MM.1S (cell line): ENCODE measurements around the gene TXN2.

ENCODE experiments used
- DNase-seq: peaks from one replicate; pipeline ENCODE4 v3.0.0-alpha.2; 2015
- H2AFZ ChIP-seq: fragments of 300-600 bp; sonication (generic); 2 replicates; pipeline ENCODE4 v1.6.0; 2016; ENCODE audit warnings: antibody characterized with exemption, low read length
- H3F3A ChIP-seq: fragments of 300-600 bp; sonication (generic); 2 replicates; pipeline ENCODE4 v1.6.1; 2016; ENCODE audit warnings: mild to moderate bottlenecking, antibody characterized with exemption, low read length, moderate library complexity, mixed read lengths; ENCODE audit not compliant: insufficient read depth
- H3K27ac ChIP-seq: fragments of 300-600 bp; sonication (generic); 2 replicates; pipeline ENCODE4 v1.5.1; 2016; ENCODE audit warnings: mild to moderate bottlenecking, low read length
- H3K27me3 ChIP-seq: fragments of 300-600 bp; sonication (generic); replicated peaks from 2 replicates; pipeline ENCODE4 v1.6.0; 2016; ENCODE audit warnings: low read length; ENCODE audit not compliant: insufficient read depth
- H3K36me3 ChIP-seq: fragments of 300-600 bp; sonication (generic); replicated peaks from 2 replicates; pipeline ENCODE4 v1.6.1; 2016; ENCODE audit warnings: mild to moderate bottlenecking, low read length, mixed read lengths; ENCODE audit not compliant: insufficient read depth
- H3K4me1 ChIP-seq: fragments of 300-600 bp; sonication (generic); 2 replicates; pipeline ENCODE4 v1.6.1; 2016; ENCODE audit warnings: low read length, mixed read lengths
- H3K4me2 ChIP-seq: fragments of 300-600 bp; sonication (generic); 2 replicates; pipeline ENCODE4 v1.6.0; 2016; ENCODE audit warnings: low read depth, low read length
- H3K4me3 ChIP-seq: fragments of 300-600 bp; sonication (generic); 2 replicates; pipeline ENCODE4 v1.5.1; 2016; ENCODE audit warnings: low read length, mixed read lengths
- H3K79me2 ChIP-seq: fragments of 300-600 bp; sonication (generic); 2 replicates; pipeline ENCODE4 v1.6.1; 2016; ENCODE audit warnings: mixed run types, low read length, mixed read lengths
- H3K9ac ChIP-seq: fragments of 300-600 bp; sonication (generic); 2 replicates; pipeline ENCODE4 v1.6.1; 2016; ENCODE audit warnings: low read length, mixed read lengths
- H3K9me2 ChIP-seq: fragments of 300-600 bp; sonication (generic); replicated peaks from 2 replicates; pipeline ENCODE4 v1.6.1; 2016; ENCODE audit warnings: mild to moderate bottlenecking, low read length, mixed read lengths; ENCODE audit not compliant: insufficient read depth
- H3K9me3 ChIP-seq: fragments of 300-600 bp; sonication (generic); replicated peaks from 2 replicates; pipeline ENCODE4 v1.6.1; 2016; ENCODE audit warnings: mild to moderate bottlenecking, low read length, mixed read lengths; ENCODE audit not compliant: insufficient read depth
- H4K20me1 ChIP-seq: fragments of 300-600 bp; sonication (generic); 2 replicates; pipeline ENCODE4 v1.6.1; 2016; ENCODE audit warnings: mild to moderate bottlenecking, low read length, moderate library complexity, mixed read lengths; ENCODE audit not compliant: insufficient read depth
- EZH2 ChIP-seq: fragments of 300-600 bp; sonication (generic); optimal IDR thresholded peaks from 2 replicates; pipeline ENCODE3; 2017; ENCODE audit warnings: low read depth, mild to moderate bottlenecking, antibody characterized with exemption, low read length, mixed read lengths
- EZH2phosphoT487 ChIP-seq: fragments of 300-600 bp; sonication (generic); IDR thresholded peaks from 2 replicates; pipeline ENCODE4 v1.6.1; 2018; ENCODE audit warnings: antibody characterized with exemption, low read length
- TF ChIP-seq, protein P1 (sequence below): fragments of 300-600 bp; sonication (generic); IDR thresholded peaks from 2 replicates; pipeline ENCODE4 v1.5.1; 2016; ENCODE audit warnings: antibody characterized with exemption, low read length, mixed read lengths

The TXN2 gene

DNA sequence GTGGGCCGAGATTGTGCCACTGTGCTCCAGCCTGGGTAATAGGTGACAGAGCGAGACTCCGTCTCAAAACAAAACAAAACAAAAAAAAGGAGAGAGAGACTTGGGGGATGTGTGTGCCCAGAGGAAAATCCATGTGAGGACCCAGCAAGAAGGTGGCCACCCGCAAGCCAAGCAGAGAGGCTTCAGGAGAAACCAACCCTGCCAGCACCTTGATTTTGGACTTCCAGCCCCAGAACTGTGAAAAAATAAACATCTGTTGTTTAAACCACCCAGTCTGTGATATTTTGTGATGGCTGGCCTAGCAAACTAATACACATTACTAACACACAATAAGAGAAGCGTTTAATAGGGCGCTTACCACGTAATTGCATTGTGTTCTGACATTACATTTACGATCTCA is 21.2 kb downstream of the TXN2 start:
- Histone ChIP-seq H3K27ac (no peak overlapping the region), H3K9me3 (no peaks in the 10 kb centered on the region), H3K79me2 (no peaks in the 10 kb centered on the region), H3K36me3 (no peaks in the 10 kb centered on the region), H3K9me2 (no peaks in the 10 kb centered on the region), H4K20me1 (no peaks in the 10 kb centered on the region), H2AFZ (no peak overlapping the region), H3K9ac (no peak overlapping the region), H3K4me2 (no peak overlapping the region), H3F3A (no peaks in the 10 kb centered on the region; the same call in 1 of the 2 replicates), H3K4me1 (peaks cover 5% of the 10 kb centered on the region), H3K4me3 (no peak overlapping the region), H3K27me3 (no peaks in the 10 kb centered on the region)
- TF ChIP-seq, protein P1, sequence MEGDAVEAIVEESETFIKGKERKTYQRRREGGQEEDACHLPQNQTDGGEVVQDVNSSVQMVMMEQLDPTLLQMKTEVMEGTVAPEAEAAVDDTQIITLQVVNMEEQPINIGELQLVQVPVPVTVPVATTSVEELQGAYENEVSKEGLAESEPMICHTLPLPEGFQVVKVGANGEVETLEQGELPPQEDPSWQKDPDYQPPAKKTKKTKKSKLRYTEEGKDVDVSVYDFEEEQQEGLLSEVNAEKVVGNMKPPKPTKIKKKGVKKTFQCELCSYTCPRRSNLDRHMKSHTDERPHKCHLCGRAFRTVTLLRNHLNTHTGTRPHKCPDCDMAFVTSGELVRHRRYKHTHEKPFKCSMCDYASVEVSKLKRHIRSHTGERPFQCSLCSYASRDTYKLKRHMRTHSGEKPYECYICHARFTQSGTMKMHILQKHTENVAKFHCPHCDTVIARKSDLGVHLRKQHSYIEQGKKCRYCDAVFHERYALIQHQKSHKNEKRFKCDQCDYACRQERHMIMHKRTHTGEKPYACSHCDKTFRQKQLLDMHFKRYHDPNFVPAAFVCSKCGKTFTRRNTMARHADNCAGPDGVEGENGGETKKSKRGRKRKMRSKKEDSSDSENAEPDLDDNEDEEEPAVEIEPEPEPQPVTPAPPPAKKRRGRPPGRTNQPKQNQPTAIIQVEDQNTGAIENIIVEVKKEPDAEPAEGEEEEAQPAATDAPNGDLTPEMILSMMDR: no peak
- no peak for TF ChIP-seq EZH2phosphoT487
- no peak for TF ChIP-seq EZH2
- no peak for DNase-seq

DNA sequence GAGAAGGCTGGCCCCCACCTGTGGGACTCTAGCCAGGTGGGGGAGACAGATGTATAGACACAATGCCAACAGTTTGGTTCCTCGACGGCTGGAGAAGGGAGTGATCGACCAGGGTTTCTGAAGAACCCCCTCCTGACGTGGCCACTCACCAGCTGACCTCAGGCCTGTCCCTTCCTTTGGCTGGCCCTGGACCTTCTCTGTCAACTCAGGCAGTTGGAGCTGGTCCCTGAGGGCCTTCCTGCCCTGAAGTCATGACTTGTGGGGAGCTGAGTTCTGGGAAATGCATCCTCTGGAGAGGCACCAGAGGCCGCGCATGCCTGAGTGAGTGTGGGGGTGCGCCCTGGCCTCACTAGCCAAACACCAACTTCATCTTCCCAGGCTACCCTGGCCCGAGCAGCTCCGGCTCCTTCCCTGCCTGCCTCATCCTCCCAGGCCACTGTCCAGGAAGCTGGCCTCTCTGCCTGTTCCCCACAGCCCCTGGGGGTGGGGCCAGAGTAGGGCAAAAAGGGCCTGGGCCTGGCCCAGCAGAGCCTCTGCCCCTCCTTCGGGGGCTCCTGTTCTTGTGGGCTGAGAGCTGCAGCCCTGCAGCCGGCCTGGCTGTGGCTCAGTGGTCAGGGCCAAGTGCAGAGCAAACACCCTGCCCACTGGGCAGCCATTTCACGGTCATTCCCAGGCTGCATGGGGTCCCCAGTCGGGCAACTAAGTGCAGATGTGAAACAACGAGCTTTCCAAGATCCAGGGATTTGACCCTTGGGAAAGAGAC is 23.6 kb downstream of the TXN2 start:
- no peak overlapping the region for H3K9ac ChIP-seq
- H3K36me3 ChIP-seq: no peaks in the 10 kb centered on the region
- no peak overlapping the region for H2AFZ ChIP-seq
- H3K9me3 ChIP-seq: no peaks in the 10 kb centered on the region
- H3K27ac ChIP-seq: no peak overlapping the region
- no peaks in the 10 kb centered on the region for H3K27me3 ChIP-seq
- H3K4me2 ChIP-seq: no peak overlapping the region
- H3F3A ChIP-seq: peaks cover 13% of the 10 kb centered on the region
- no peaks in the 10 kb centered on the region for H3K79me2 ChIP-seq
- no peaks in the 10 kb centered on the region for H4K20me1 ChIP-seq
- H3K4me1 ChIP-seq: peaks cover 12% of the 10 kb centered on the region
- no peak for TF ChIP-seq EZH2phosphoT487
- TF ChIP-seq, protein P1: no peak
- TF ChIP-seq EZH2: no peak
- H3K4me3 ChIP-seq: no peak overlapping the region
- no peak for DNase-seq
- H3K9me2 ChIP-seq: no peaks in the 10 kb centered on the region

DNA sequence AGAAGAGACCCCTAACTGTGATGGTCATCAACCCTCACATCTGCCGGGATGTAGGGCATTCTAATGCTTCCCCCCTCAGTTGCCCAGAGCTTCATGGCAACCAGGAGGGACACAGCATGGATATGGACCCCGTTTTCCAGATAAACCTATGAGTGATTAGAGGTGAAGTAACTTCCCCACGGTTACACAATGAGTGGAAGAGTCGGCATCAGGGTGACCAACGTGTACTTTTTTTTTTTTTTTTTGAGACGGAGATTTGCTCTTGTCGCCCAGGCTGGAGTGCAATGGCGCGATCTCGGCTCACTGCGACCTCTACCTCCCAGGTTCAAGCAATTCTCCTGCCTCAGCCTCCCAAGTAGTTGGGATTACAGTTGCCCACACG is 25.0 kb downstream of the TXN2 start:
- Histone ChIP-seq H2AFZ (no peak overlapping the region), H3K79me2 (no peaks in the 10 kb centered on the region), H3K9me3 (no peaks in the 10 kb centered on the region), H3K9me2 (no peaks in the 10 kb centered on the region), H3K27ac (no peak overlapping the region), H3K4me3 (no peak overlapping the region), H3K4me1 (peaks cover 21% of the 10 kb centered on the region), H3K36me3 (no peaks in the 10 kb centered on the region), H3K27me3 (no peaks in the 10 kb centered on the region), H3F3A (peaks cover 25% of the 10 kb centered on the region), H3K4me2 (no peak overlapping the region), H3K9ac (no peak overlapping the region), H4K20me1 (no peaks in the 10 kb centered on the region)
- no peak for TF ChIP-seq EZH2phosphoT487
- no peak for TF ChIP-seq EZH2
- TF ChIP-seq, protein P1: no peak
- DNase-seq: no peak
